DMS79 treated with DMSO at 0.1 percent for 48 hours (cell line): Measurements from ENCODE around the gene VAMP4.

Experiments used
- DNase-seq: peaks from one replicate; lab custom pipeline; 2025; lab: John Stamatoyannopoulos, UW

Gene VAMP4

DNA sequence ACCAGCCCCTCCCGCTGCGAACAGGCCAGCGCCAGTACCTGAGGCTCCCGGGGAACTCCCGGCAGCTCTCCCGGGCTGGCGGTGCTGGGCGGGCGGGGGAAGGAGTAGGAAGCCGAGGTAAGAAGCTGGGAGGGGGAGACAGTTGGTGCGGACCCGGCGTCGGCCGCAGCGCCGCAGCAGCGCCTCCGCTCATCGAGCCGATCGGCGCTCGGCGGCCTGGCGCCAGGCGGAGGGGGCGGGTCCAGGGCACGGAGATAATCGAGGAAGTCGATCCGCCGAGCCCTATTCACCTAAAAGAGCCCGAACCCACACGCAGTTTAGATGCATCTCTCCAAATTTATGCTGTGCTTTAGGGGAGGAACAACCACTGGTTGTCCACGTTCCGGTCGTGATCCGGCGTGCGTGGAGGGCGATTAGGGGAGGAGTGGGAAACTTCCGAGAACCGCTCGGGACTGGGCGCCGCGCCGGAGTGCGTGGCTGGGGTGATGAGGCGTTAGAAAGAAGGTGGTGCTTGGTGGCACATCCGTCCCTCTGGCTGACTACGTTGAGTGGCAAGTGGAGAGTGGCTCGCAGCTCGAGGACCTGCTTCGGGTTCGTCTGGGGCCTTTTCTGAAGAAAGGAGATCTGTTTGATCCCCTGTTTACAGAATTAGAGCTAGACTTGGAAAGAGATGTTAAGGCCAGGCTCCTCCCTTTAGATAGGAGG is at the start of gene VAMP4:
Gene VAMP4 (minus strand): TSS at position 194 of the 705 bp plus-strand sequence. CDS start 3,651 bp downstream, outside the sequence.
- DNase-seq, result peak; percentile 78

DNA sequence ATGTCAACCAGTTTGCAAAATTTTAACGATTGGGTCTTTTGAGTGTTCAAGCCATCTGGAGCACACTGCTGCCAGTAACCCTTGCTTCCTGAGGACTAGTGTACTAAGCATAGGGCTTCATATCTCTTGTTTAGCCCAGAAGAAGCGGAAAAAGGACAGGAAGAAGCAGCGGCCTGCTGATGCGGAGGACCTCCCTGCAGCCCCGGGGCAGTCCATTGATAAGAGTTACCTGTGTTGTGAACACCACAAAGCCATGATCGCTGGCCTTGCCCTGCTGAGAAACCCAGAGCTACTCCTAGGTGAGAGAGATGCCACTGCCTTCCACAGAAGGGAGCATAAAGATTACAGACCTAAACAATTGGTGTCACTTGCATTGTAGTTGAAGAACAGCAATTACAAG is 48.5 kb upstream of the VAMP4 start:
- DNase-seq, result no peak

DNA sequence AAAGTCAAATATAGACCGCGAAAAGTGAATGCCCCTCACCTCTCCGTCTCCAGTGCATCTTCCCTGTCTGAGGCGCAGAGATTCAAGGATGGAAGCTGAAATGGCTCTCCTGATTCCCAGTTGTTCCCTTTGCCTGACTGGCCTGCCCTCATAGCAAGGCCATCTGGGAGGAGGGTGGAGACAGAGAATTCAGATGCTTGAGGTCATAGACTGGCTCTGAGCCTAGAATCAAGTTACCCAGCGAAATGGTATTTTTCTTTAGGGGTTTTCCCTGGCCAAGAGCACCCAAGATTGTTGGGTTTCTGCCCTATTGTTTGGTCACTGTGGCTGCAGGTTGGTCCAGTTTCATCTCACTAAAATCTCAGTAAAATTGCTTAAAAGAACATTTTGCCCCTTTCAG is 46.8 kb upstream of the VAMP4 start:
- no peak for DNase-seq

GRCh38 chr1:171787686-171788480 is 46.0 kb upstream of the VAMP4 start:
- no peak for DNase-seq

DNA sequence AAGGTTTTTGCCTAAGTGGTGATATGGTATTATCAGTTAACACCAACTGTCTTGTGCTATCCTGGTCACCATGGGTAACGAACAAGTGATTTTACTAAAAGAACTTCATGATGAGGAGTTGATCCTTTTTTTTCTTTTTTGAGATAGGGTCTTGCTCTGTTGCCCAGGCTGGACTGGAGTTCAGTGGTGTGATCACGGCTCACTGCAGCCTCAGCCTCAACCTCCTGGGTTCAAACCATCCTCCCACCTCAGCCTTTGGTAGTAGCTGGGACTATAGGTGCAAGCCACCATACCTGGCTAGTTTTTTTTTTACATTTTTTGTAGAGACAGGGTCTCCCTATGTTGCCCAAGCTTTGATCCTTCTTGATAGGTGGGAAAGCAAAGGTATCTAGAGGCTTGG is 44.7 kb upstream of the VAMP4 start:
- DNase-seq, result no peak

DNA sequence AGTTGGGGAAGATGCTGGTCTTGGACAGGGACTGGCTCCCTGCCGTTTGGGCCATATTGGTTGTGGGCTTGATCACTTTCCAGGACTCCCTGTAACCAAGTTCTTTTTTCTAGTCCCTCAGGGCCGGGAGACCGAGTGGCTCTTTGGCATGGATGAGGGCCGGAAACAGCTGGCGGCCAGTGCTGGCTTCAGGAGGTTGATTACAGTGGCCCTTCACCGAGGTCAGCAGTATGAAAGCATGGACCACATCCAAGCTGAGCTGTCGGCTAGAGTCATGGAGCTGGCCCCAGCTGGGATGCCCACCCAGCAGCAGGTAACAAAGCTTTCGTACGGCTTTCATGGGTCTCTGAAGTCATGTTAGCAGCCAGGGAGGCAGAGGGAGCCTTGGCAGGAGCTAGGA is 43.9 kb upstream of the VAMP4 start:
- DNase-seq, result no peak

- no peak for DNase-seq
Measured at GRCh38 chr1:171784784-171785183, 42.9 kb upstream of the VAMP4 start.

GRCh38 chr1:171783816-171784530 is 42.1 kb upstream of the VAMP4 start:
- DNase-seq, result no peak

DNA sequence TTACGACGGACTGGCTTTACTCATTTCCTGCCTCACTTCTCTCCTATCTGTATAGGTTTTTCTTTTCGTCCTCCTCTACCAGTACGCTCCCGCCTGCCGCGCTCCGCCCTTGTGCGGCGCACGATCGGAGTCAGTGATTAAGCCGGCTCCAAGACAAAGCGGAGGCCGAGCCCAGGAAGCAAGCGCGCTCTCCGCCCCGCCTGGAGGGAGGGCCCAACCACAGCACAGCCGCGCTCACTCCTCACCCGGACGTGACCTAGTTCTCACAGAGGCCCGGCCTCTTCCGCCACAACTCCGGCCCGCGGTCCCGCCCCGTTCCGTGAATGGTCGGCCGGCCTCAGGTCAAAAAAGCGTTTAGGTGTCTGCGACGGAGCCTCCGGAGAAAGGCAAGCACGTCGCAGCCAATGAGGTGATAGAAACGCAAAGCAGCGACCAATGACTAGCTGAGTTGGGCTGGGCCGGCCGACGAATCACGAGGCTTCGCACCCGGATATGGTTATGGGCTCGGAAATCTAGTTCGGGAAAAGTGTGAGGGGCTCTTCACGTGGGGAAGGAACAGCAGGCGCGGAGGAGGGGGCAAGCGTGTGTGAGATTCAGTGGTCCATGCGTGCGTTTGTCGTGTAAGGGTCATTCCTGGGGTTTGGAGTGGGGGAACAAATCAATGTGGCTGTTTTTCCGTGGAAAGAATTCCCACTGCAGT is 39.5 kb upstream of the VAMP4 start, which contains the start of gene METTL13:
Gene METTL13 (plus strand): TSS at position 485 of the 700 bp plus-strand sequence. CDS start 308 bp downstream, outside the sequence.
- DNase-seq, result peak; percentile 99

GRCh38 chr1:171780583-171781175 is 38.8 kb upstream of the VAMP4 start:
- no peak for DNase-seq

GRCh38 chr1:171772312-171772711 is 30.4 kb upstream of the VAMP4 start:
- DNase-seq, result no peak

- DNase-seq, result no peak
Measured at GRCh38 chr1:171769754-171770153, 27.9 kb upstream of the VAMP4 start.

DNA sequence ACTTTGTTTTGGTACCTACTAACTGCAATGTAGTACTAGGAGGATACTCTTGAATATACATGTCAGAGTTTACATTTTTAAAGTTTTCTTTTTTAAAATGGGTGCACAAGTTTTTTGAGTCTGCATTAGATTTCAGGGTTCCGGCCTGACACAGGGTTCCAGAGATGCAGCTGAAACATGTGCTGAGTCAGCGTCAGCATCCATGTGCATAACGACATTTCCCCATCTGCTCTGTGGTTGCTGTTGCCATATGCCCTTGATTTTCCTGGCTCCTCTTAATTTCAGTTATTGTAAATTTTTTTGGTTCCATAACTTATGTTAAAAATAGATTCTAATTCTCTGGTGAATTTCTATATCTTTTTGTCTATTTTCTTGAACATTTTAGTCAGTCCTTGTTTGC is 27.3 kb upstream of the VAMP4 start:
- no peak for DNase-seq

DNA sequence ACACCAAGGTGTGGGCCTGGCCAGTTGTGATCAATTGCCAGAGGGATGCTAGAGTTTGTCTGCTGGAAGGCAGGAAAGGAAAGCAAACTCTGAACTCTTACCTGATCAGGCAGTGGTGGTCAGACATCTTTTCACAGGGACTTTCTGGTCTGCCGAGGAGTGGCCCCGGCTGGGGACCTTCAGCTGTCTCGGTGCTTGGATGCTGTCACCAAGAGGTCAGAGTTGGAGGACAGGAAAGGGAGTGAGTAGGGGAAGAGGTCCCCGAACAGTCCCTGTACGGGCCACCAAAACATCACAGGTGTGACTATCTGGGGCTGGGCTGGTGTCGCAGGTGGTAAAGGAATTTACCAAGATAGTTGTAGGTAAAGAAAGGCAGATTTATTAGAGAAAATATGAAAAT is 21.9 kb upstream of the VAMP4 start:
- no peak for DNase-seq

DNA sequence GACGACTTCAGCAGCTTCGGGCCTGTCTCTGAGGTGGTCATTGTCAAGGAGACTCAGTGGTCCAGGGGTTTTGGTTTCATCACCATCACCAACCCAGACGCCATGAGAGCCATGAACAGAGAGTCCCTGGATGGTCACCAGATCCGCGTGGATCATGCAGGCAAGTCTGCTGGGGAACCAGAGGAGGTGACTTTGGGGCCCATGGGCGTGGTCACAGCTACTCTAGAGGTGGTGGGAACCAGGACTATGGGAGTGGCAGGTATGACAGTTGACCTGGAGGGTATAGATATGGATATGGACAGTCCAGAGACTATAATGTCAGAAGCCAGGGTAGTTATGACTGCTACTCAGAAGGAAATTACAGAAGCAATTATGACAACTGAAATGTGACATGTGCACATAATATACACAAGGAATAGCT is 20.3 kb upstream of the VAMP4 start:
- DNase-seq, result no peak

DNA sequence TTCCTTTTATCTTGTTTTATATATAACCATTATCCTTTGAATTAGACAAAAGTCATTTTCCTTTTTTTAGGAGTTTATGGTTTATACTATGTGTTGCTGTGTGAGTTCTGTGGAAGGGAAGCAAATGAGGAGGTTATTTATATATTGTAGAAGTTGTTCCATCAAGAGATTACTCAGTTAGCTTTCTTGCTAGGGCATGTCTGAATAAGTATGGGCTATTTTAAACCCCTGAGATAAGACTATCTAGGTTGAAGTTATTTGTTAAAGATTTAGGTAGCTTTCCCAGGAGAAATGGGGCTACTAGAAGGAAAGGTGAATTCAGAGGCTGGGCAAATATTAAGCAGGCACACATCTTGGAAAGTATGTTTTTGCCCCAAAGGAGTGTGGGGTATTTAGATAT is 16.1 kb upstream of the VAMP4 start:
- no peak for DNase-seq

DNA sequence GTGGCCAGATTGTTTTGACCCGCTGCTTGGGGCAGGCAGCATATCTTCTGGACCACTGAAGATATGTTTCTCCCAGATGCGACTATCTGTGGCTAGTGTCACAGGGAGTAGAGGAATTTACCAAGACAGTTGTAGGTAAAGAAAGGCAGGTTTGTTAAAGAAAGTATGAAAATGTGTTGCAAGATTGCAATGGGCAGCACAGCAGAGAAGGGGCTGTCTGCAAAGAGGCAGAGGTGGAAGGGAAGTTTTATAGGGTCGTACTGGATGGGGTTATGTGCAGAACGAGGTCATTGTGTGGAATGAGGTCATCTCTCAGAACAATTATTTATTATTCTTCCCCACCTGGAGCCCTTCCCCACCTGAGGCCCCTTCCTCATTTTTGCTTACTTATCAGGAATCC is 15.0 kb upstream of the VAMP4 start:
- no peak for DNase-seq

DNA sequence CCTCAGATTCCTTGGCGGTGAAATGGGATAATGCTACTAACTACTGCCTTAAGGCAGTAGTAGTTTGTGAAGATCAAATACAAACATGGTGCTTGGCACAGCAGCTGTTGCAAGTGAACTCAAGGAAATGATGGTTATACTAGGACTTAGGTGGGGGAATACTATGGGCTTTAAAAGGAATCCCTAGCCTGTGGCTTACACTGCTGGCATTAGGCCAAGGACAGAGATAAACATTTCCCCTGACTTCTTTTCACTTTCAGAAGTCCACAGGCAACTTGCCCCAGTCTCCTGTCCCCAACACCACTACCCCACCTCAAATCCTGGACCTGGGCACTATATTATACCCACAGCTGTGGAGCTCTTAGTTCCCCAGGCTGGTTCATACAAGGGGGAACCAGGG is 13.1 kb upstream of the VAMP4 start:
- no peak for DNase-seq

DNA sequence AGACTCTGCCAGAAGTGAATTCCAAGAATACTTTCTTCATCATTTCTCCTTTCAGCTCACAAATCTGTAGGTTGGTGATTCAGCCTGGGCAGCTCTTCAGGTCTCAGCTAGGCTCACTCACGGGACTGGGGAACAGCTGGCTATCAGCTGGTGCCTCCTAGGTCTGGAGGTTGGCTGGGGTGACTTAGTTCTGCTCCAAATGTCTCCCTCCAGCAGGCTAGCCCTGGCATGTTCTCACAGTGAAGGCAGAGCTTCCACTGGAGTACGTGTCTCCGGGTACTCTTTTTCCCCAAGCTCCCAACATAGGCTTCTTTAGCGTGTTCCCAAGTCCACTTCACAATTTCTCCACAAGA is 12.5 kb upstream of the VAMP4 start:
- DNase-seq, result no peak

DNA sequence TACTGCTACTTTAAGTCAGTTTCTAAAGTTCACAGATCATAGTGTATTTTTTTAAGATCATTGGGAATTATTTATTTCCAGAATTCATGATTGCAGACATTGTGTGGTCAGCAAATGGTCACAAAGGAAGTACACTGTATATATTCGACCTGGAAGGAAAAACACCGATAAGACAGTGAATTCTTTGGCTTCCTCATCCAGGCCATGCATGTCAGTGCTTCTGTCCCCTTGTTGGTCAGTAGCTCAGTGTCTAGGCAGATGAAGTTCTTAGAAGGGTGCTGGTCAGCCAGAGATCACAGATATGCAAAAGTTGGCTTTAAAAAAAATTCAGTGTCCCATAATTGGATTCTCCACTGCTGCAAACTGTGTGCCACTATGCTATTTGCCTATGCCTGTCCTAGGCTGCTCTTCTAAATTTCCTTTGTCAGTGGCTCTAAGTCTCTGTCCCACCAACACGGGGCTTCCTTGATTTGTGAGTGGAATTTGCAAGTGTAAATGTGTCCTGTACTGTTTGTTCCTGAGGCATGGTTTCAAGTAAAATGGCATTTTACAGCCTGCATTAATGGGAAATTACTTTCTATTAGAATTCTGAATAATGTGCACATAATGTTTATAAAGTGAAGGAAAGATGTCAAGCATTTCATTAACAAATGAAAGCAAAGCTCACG is 12.0 kb upstream of the VAMP4 start:
- DNase-seq, result no peak

- DNase-seq, result no peak
Measured at GRCh38 chr1:171753182-171753581, 11.3 kb upstream of the VAMP4 start.
